ENCODE data around the gene MRPL10.
"Not testable (repeated sequence)": the region's sequence is repeated elsewhere in the genome, so short reads cannot be mapped to it uniquely, and the experiment has no call there.

The MRPL10 gene

DNA sequence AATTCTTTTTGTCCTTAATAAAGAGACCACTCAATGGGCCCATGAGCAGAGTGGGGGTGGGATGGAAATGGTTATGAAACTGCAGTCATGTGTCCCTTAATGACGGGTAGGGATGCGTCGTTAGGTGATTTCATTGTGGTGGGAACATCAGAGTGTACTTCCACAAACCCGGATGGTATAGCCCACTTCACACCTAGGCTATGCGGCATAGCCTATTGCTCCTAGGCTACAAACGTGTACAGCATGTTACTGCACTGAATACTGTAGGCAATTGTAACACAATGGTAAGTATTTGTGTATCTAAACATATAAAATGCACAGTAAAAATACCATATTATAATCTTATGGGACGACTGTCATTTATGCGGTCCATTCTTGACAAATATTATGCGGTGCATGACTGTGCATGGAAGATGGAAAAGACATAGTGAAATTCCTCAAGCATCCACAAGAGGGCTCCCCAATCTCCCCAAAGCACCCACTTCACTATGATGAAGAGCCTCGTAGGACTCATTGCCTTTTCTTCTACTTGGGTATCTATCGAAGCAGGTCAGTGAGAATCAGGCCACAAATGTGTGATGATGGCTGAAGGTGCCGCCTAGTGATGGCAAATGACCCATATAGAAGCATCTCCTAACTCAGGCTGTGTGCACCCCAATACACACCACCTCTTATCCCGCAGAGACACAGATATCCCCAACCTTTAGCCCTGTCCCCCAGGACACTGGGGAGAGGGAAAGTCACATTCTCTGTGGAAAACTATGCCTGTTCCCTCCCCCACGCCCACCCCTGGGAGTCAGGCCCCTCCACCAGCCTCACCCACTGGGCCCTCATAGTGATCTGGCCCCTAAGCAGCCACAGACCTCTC is 54.8 kb downstream of the MRPL10 start:
- Mint-ChIP-seq H3K36me3 (peaks cover 4% of the 10 kb centered on the region), H3K9me3 (ENCODE audit: low read depth) (no peaks in the 10 kb centered on the region), H3K27ac (no peak overlapping the region), H3K4me1 (ENCODE audit: low read depth) (peaks cover 1% of the 10 kb centered on the region), H3K27me3 (peaks cover 22% of the 10 kb centered on the region), H3K4me3 (no peak overlapping the region)

GRCh38 chr17:47774987-47775580 is 56.3 kb downstream of the MRPL10 start:
- peaks cover 3% of the 10 kb centered on the region for H3K9me3 Mint-ChIP-seq (ENCODE audit: low read depth)
- H3K4me3 Mint-ChIP-seq = no peak overlapping the region
- H3K4me1 Mint-ChIP-seq (ENCODE audit: low read depth) = peaks cover 1% of the 10 kb centered on the region
- H3K36me3 Mint-ChIP-seq = peaks cover 6% of the 10 kb centered on the region
- peaks cover 22% of the 10 kb centered on the region for H3K27me3 Mint-ChIP-seq
- no peak overlapping the region for H3K27ac Mint-ChIP-seq

GRCh38 chr17:47774331-47774730 is 57.0 kb downstream of the MRPL10 start:
- H3K27ac Mint-ChIP-seq = no peak overlapping the region
- H3K36me3 Mint-ChIP-seq = peaks cover 6% of the 10 kb centered on the region
- H3K27me3 Mint-ChIP-seq = peaks cover 20% of the 10 kb centered on the region
- peaks cover 3% of the 10 kb centered on the region for H3K9me3 Mint-ChIP-seq (ENCODE audit: low read depth)
- peaks cover 1% of the 10 kb centered on the region for H3K4me1 Mint-ChIP-seq (ENCODE audit: low read depth)
- H3K4me3 Mint-ChIP-seq = no peak overlapping the region

DNA sequence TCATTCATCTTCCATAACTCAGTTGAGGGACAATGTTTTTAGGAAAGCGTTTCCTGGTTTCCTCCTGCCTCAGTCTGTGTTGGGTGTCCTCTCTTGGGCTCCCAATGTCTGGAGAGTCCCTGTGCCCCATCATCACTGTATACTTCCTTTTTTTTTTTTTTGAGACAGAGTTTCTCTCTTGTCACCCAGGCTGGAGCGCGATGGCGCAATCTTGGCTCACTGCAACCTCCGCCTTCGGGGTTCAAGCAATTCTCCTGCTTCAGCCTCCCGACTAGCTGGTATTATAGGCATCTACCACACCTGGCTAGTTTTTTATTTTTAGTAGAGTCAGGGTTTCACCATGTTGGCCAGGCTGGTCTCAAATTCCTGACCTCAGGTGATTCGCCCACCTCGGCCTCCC is 57.7 kb downstream of the MRPL10 start:
- H3K9me3 Mint-ChIP-seq (ENCODE audit: low read depth); H3K4me3 Mint-ChIP-seq; H3K36me3 Mint-ChIP-seq; H3K4me1 Mint-ChIP-seq (ENCODE audit: low read depth); H3K27ac Mint-ChIP-seq: not testable (repeated sequence)
- H3K27me3 Mint-ChIP-seq = peaks cover 20% of the 10 kb centered on the region

Measured in activated naive CD8-positive, alpha-beta T cell (primary cell).